ENCODE data around the gene LRRC8C. TPM values are rescaled to one million over a fixed set of nuclear protein-coding genes. Genes with fewer than 3 reads are reported as not detected.

Gene LRRC8C
- total RNA-seq, 1 experiment from 2014 or later: 1.2 TPM

- Histone ChIP-seq H3K36me3 (replicated peaks; ENCODE audit: control insufficient read depth, insufficient read depth, low read length) (no peaks in the 10 kb centered on the region), H3K27me3 (ENCODE audit: control insufficient read depth, insufficient read depth, low read length) (no peaks in the 10 kb centered on the region; the same call in none of the 2 replicates), H3K4me3 (ENCODE audit: insufficient read depth, low read depth, low read length) (no peak overlapping the region)
- no peak for DNase-seq
Measured at GRCh38 chr1:89753761-89754160, 120.8 kb downstream of the LRRC8C start.

GRCh38 chr1:89754518-89754917, 121.6 kb downstream of the LRRC8C start:
- DNase-seq: no peak
- Histone ChIP-seq H3K4me3 (ENCODE audit: insufficient read depth, low read depth, low read length) (no peak overlapping the region), H3K27me3 (ENCODE audit: control insufficient read depth, insufficient read depth, low read length) (no peaks in the 10 kb centered on the region; the same call in none of the 2 replicates), H3K36me3 (replicated peaks; ENCODE audit: control insufficient read depth, insufficient read depth, low read length) (no peaks in the 10 kb centered on the region)

- no peak for DNase-seq
- Histone ChIP-seq H3K36me3 (replicated peaks; ENCODE audit: control insufficient read depth, insufficient read depth, low read length) (no peaks in the 10 kb centered on the region), H3K4me3 (ENCODE audit: insufficient read depth, low read depth, low read length) (no peak overlapping the region), H3K27me3 (ENCODE audit: control insufficient read depth, insufficient read depth, low read length) (no peaks in the 10 kb centered on the region; the same call in none of the 2 replicates)
Measured at GRCh38 chr1:89755591-89755990, 122.7 kb downstream of the LRRC8C start.

GRCh38 chr1:89757532-89757931, 124.6 kb downstream of the LRRC8C start:
- Histone ChIP-seq H3K27me3 (ENCODE audit: control insufficient read depth, insufficient read depth, low read length) (peaks cover 9% of the 10 kb centered on the region), H3K4me3 (ENCODE audit: insufficient read depth, low read depth, low read length) (no peak overlapping the region), H3K36me3 (replicated peaks; ENCODE audit: control insufficient read depth, insufficient read depth, low read length) (no peaks in the 10 kb centered on the region)
- no peak for DNase-seq

- Histone ChIP-seq H3K27me3 (ENCODE audit: control insufficient read depth, insufficient read depth, low read length) (peaks cover 11% of the 10 kb centered on the region), H3K36me3 (replicated peaks; ENCODE audit: control insufficient read depth, insufficient read depth, low read length) (no peaks in the 10 kb centered on the region), H3K4me3 (ENCODE audit: insufficient read depth, low read depth, low read length) (no peak overlapping the region)
- no peak for DNase-seq
Measured at GRCh38 chr1:89758156-89758555, 125.2 kb downstream of the LRRC8C start.

- Histone ChIP-seq H3K27me3 (ENCODE audit: control insufficient read depth, insufficient read depth, low read length) (peaks cover 20% of the 10 kb centered on the region), H3K36me3 (replicated peaks; ENCODE audit: control insufficient read depth, insufficient read depth, low read length) (no peaks in the 10 kb centered on the region), H3K4me3 (ENCODE audit: insufficient read depth, low read depth, low read length) (no peak overlapping the region)
- no peak for DNase-seq
Measured at GRCh38 chr1:89759036-89759435, 126.1 kb downstream of the LRRC8C start.

- no peaks in the 10 kb centered on the region for H3K36me3 ChIP-seq (replicated peaks; ENCODE audit: control insufficient read depth, insufficient read depth, low read length)
- H3K27me3 ChIP-seq (ENCODE audit: control insufficient read depth, insufficient read depth, low read length): peaks cover 22% of the 10 kb centered on the region
- no peak for DNase-seq
- H3K4me3 ChIP-seq (ENCODE audit: insufficient read depth, low read depth, low read length): no peak overlapping the region
Measured at GRCh38 chr1:89760496-89760895, 127.6 kb downstream of the LRRC8C start.

- no peak overlapping the region for H3K4me3 ChIP-seq (ENCODE audit: insufficient read depth, low read depth, low read length)
- no peak for DNase-seq
Measured at GRCh38 chr1:89761338-89761737, 128.4 kb downstream of the LRRC8C start.

GRCh38 chr1:89761901-89762300, 129.0 kb downstream of the LRRC8C start:
- Histone ChIP-seq H3K27me3 (ENCODE audit: control insufficient read depth, insufficient read depth, low read length) (peaks cover 22% of the 10 kb centered on the region), H3K4me3 (ENCODE audit: insufficient read depth, low read depth, low read length) (no peak overlapping the region), H3K36me3 (replicated peaks; ENCODE audit: control insufficient read depth, insufficient read depth, low read length) (no peaks in the 10 kb centered on the region)
- no peak for DNase-seq

More at GRCh38 chr1:89761338-89761737, 128.4 kb downstream of the LRRC8C start:
- H3K36me3 ChIP-seq (replicated peaks; ENCODE audit: control insufficient read depth, insufficient read depth, low read length): no peaks in the 10 kb centered on the region
- H3K27me3 ChIP-seq (ENCODE audit: control insufficient read depth, insufficient read depth, low read length): peaks cover 22% of the 10 kb centered on the region

- peaks cover 22% of the 10 kb centered on the region for H3K27me3 ChIP-seq (ENCODE audit: control insufficient read depth, insufficient read depth, low read length)
- peak overlapping the region; percentile 42; the same call in 1 of the 2 replicates for H3K4me3 ChIP-seq (ENCODE audit: insufficient read depth, low read depth, low read length)
- DNase-seq: no peak
- no peaks in the 10 kb centered on the region for H3K36me3 ChIP-seq (replicated peaks; ENCODE audit: control insufficient read depth, insufficient read depth, low read length)
Measured at GRCh38 chr1:89762386-89762778, 129.5 kb downstream of the LRRC8C start.

- DNase-seq: peak; percentile 91
- Histone ChIP-seq H3K36me3 (replicated peaks; ENCODE audit: control insufficient read depth, insufficient read depth, low read length) (no peaks in the 10 kb centered on the region), H3K4me3 (ENCODE audit: insufficient read depth, low read depth, low read length) (peak overlapping the region; percentile 42), H3K27me3 (ENCODE audit: control insufficient read depth, insufficient read depth, low read length) (peaks cover 22% of the 10 kb centered on the region)
Measured at GRCh38 chr1:89762779-89763648, 130.1 kb downstream of the LRRC8C start.

GRCh38 chr1:89763649-89763986, 130.7 kb downstream of the LRRC8C start:
- DNase-seq: no peak
- H3K27me3 ChIP-seq (ENCODE audit: control insufficient read depth, insufficient read depth, low read length): peaks cover 22% of the 10 kb centered on the region
- peak overlapping the region; percentile 42; the same call in 1 of the 2 replicates for H3K4me3 ChIP-seq (ENCODE audit: insufficient read depth, low read depth, low read length)
- H3K36me3 ChIP-seq (replicated peaks; ENCODE audit: control insufficient read depth, insufficient read depth, low read length): no peaks in the 10 kb centered on the region

GRCh38 chr1:89765774-89766173, 132.9 kb downstream of the LRRC8C start:
- H3K27me3 ChIP-seq (ENCODE audit: control insufficient read depth, insufficient read depth, low read length): peaks cover 22% of the 10 kb centered on the region
- no peaks in the 10 kb centered on the region for H3K36me3 ChIP-seq (replicated peaks; ENCODE audit: control insufficient read depth, insufficient read depth, low read length)
- no peak overlapping the region for H3K4me3 ChIP-seq (ENCODE audit: insufficient read depth, low read depth, low read length)
- DNase-seq: no peak

- Histone ChIP-seq H3K27me3 (ENCODE audit: control insufficient read depth, insufficient read depth, low read length) (peaks cover 12% of the 10 kb centered on the region), H3K36me3 (replicated peaks; ENCODE audit: control insufficient read depth, insufficient read depth, low read length) (no peaks in the 10 kb centered on the region), H3K4me3 (ENCODE audit: insufficient read depth, low read depth, low read length) (no peak overlapping the region)
- DNase-seq: no peak
Measured at GRCh38 chr1:89767618-89768017, 134.7 kb downstream of the LRRC8C start.
